ENCODE data around the gene VWA3A. TPM values are rescaled to one million over a fixed set of nuclear protein-coding genes. Genes with fewer than 3 reads are reported as not detected.

VWA3A gene
- total and polyA plus RNA-seq, 2 donors (not counting 3 experiments of a cell fraction or from before 2014, with no cell fraction given): 0.12 to 0.84 TPM

GRCh38 chr16:22163806-22164205 lies 71.5 kb downstream of the VWA3A start:
- Histone ChIP-seq H2AFZ (ENCODE audit: low read depth, low read length) (no peak overlapping the region), H3K9ac (replicated peaks; ENCODE audit: extremely low read depth, insufficient read depth, low read length) (no peak overlapping the region), H3K9me1 (replicated peaks; ENCODE audit: control insufficient read depth, extremely low read depth, insufficient read depth, low read length) (no peaks in the 10 kb centered on the region), H3K4me2 (ENCODE audit: insufficient read depth, low read length) (no peak overlapping the region), H3K27me3 (ENCODE audit: control insufficient read depth in 2 of 2, insufficient read depth in 2 of 2, low read length in 2 of 2) (peaks cover 17 to 29% of the 10 kb centered on the region in 2 experiments), H3K9me3 (replicated peaks; ENCODE audit: control insufficient read depth, insufficient read depth, low read length) (no peaks in the 10 kb centered on the region), H3K79me2 (ENCODE audit: control insufficient read depth, insufficient read depth, low read length) (no peaks in the 10 kb centered on the region), H3K27ac (ENCODE audit: insufficient read depth, low read depth, low read length) (no peak overlapping the region), H3K4me3 (replicated peaks in 1 of 3; ENCODE audit: insufficient read depth in 1 of 3, low read depth in 1 of 3, low read length in 3 of 3) (no peak overlapping the region), H3K4me1 (ENCODE audit: control insufficient read depth, extremely low read depth, insufficient read depth, low read length) (no peaks in the 10 kb centered on the region), H3K36me3 (ENCODE audit: control insufficient read depth in 2 of 2, extremely low read depth in 1 of 2, insufficient read depth in 2 of 2, low read length in 2 of 2) (no peaks in the 10 kb centered on the region), H4K20me1 (replicated peaks; ENCODE audit: control insufficient read depth, extremely low read depth, insufficient read depth, low read length) (no peaks in the 10 kb centered on the region)
- no peak for TF ChIP-seq POLR2AphosphoS5 (IDR thresholded peaks at IDR 0.05; ENCODE audit: insufficient read depth, low read depth, low read length)
- POLR2A ChIA-PET: no interaction called here
- no peak for DNase-seq (ENCODE audit: low read depth, low spot score)
- no peak for FAIRE-seq
- BruUV-seq (replicated peaks): no TSS peak
- dilution Hi-C loops (cut with MboI; ENCODE audit: extremely low pct_ligation_motif_present, low sequenced_read_pairs) (no loop called here), intact Hi-C loops (cut with micrococcal nuclease) (no loop called here)
- CTCF ChIA-PET: no interaction called here

GRCh38 chr16:22164482-22164881 lies 72.1 kb downstream of the VWA3A start:
- H4K20me1 ChIP-seq (replicated peaks; ENCODE audit: control insufficient read depth, extremely low read depth, insufficient read depth, low read length): no peaks in the 10 kb centered on the region
- no peaks in the 10 kb centered on the region for H3K4me1 ChIP-seq (ENCODE audit: control insufficient read depth, extremely low read depth, insufficient read depth, low read length)
- TF ChIP-seq POLR2A (IDR thresholded peaks at IDR 0.05; ENCODE audit: low read depth, low read length) (no peak), POLR2AphosphoS5 (IDR thresholded peaks at IDR 0.05; ENCODE audit: insufficient read depth, low read depth, low read length) (no peak), GATA2 (IDR thresholded peaks at IDR 0.05; ENCODE audit: insufficient read depth, insufficient read length, low read depth, low read length) (no peak), CTCF (IDR thresholded peaks at IDR 0.05; ENCODE audit: extremely low read depth in 1 of 2, insufficient read depth in 1 of 2, low read depth in 1 of 2, low read length in 2 of 2) (no peak), EZH2 (IDR thresholded peaks at IDR 0.05; ENCODE audit: borderline replicate concordance, low read depth, low read length, severe bottlenecking) (no peak), FOS (IDR thresholded peaks at IDR 0.05; ENCODE audit: borderline replicate concordance, insufficient read depth, low read length) (no peak), MYC (IDR thresholded peaks at IDR 0.05; ENCODE audit: low read depth, low read length) (no peak), JUN (IDR thresholded peaks at IDR 0.05; ENCODE audit: borderline replicate concordance, insufficient read depth, insufficient read length, low read depth) (no peak), MAX (IDR thresholded peaks at IDR 0.05; ENCODE audit: insufficient read depth, insufficient read length) (no peak)
- H3K36me3 ChIP-seq (ENCODE audit: control insufficient read depth in 2 of 2, extremely low read depth in 1 of 2, insufficient read depth in 2 of 2, low read length in 2 of 2): no peaks in the 10 kb centered on the region
- no peaks in the 10 kb centered on the region for H3K79me2 ChIP-seq (ENCODE audit: control insufficient read depth, insufficient read depth, low read length)
- intact Hi-C loops (cut with micrococcal nuclease): no loop called here
- H2AFZ ChIP-seq (ENCODE audit: low read depth, low read length): no peak overlapping the region
- H3K9me1 ChIP-seq (replicated peaks; ENCODE audit: control insufficient read depth, extremely low read depth, insufficient read depth, low read length): no peaks in the 10 kb centered on the region
- H3K27ac ChIP-seq (ENCODE audit: insufficient read depth, low read depth, low read length): no peak overlapping the region
- no peak overlapping the region for H3K4me3 ChIP-seq (replicated peaks in 1 of 3; ENCODE audit: insufficient read depth in 1 of 3, low read depth in 1 of 3, low read length in 3 of 3)
- POLR2A ChIA-PET: no interaction called here
- DNase-seq (ENCODE audit: low read depth, low spot score) (no peak), FAIRE-seq (no peak)
- no peak overlapping the region for H3K4me2 ChIP-seq (ENCODE audit: insufficient read depth, low read length)
- dilution Hi-C loops (cut with MboI; ENCODE audit: extremely low pct_ligation_motif_present, low sequenced_read_pairs): no loop called here
- no TSS peak for BruUV-seq (replicated peaks)
- CTCF ChIA-PET: no interaction called here
- peaks cover 17 to 29% of the 10 kb centered on the region in 2 experiments for H3K27me3 ChIP-seq (ENCODE audit: control insufficient read depth in 2 of 2, insufficient read depth in 2 of 2, low read length in 2 of 2)
- H3K9me3 ChIP-seq (replicated peaks; ENCODE audit: control insufficient read depth, insufficient read depth, low read length): no peaks in the 10 kb centered on the region
- no peak overlapping the region for H3K9ac ChIP-seq (replicated peaks; ENCODE audit: extremely low read depth, insufficient read depth, low read length)

Measured in endothelial cell of umbilical vein (primary cell).